Measurements from ENCODE around the gene ASB1. TPM values are rescaled to one million over a fixed set of nuclear protein-coding genes. Genes with fewer than 3 reads are reported as not detected.

The ASB1 gene
- total RNA-seq, 4 donors from 2014 or later = 7.3 to 19.4 (median 17.2) TPM

DNA sequence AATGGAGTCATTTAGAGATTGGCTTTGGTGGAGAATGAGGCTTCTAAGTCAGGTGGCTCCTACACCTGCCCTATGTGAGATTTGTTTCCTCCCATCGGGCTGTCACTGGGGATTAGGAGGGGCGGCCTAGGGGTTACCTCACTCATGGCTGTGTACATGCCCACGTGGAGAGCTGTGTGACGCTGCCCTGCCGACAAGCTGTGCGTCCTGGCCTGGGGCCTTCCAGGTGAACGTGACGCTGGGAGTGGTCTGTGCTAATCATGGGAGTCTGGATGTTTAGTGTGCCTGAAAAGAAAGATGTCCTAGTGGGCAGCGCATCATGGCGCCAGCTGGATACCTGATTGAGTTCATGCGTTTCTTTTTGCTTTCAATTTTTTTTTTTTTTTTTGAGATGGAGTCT, 14.0 kb downstream of the ASB1 start:
- TF ChIP-seq, protein P1, sequence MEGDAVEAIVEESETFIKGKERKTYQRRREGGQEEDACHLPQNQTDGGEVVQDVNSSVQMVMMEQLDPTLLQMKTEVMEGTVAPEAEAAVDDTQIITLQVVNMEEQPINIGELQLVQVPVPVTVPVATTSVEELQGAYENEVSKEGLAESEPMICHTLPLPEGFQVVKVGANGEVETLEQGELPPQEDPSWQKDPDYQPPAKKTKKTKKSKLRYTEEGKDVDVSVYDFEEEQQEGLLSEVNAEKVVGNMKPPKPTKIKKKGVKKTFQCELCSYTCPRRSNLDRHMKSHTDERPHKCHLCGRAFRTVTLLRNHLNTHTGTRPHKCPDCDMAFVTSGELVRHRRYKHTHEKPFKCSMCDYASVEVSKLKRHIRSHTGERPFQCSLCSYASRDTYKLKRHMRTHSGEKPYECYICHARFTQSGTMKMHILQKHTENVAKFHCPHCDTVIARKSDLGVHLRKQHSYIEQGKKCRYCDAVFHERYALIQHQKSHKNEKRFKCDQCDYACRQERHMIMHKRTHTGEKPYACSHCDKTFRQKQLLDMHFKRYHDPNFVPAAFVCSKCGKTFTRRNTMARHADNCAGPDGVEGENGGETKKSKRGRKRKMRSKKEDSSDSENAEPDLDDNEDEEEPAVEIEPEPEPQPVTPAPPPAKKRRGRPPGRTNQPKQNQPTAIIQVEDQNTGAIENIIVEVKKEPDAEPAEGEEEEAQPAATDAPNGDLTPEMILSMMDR (IDR thresholded peaks at IDR 0.05; ENCODE audit: low read depth) = no peak

DNA sequence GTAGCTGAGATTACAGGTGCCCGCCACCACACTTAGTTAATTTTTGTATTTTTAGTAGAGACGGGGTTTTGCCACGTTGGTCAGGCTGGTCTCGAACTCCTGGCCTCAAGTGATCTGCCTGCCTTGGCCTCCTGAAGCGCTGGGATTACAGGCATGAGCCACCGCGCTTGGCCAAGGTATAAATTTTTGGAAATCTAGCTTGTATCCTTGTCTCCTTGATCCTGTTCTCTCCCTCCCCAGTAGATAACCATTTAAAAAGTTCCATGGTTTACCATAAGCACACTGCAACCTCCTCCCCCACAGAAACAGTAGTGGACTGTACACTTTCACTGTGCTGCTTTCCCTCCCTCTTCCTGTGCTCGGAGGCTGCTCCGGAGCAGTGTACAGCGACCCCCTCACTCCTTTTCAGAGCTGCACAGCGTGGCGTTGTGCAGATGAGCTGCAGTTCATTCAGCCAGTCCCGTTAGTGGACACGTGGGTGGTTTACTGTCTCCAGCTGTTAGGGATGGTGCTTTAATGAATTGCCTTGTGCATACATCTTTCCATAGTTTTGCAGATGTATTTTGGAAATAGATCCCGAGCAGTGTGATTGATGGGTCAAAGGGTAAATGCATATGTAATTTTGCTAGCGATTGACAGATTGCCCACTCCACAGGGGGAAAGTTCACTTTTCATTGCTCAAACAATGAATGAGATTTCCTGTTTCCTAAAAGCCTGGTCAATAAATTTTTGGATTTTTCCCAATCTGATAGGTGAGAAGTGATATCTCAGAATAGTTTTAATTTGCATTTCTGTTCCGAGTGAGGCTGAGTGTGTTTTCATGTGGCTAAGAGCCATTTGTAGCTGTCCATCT, 14.8 kb downstream of the ASB1 start:
- TF ChIP-seq, protein P1 (IDR thresholded peaks at IDR 0.05; ENCODE audit: low read depth) = no peak

DNA sequence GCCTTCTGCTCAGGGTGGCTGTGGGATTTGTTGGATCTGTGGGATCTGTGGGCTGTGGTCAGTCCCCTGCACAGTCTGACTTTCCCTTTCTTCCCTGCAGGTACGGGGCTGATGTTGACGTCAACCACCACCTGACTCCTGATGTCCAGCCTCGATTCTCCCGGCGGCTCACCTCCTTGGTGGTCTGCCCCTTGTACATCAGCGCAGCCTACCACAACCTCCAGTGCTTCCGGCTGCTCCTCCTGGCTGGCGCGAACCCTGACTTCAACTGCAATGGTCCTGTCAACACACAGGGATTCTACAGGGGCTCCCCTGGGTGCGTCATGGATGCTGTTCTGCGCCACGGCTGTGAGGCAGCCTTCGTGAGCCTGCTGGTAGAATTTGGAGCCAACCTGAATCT, 17.5 kb downstream of the ASB1 start:
- TF ChIP-seq, protein P1 (IDR thresholded peaks at IDR 0.05; ENCODE audit: low read depth) = no peak

DNA sequence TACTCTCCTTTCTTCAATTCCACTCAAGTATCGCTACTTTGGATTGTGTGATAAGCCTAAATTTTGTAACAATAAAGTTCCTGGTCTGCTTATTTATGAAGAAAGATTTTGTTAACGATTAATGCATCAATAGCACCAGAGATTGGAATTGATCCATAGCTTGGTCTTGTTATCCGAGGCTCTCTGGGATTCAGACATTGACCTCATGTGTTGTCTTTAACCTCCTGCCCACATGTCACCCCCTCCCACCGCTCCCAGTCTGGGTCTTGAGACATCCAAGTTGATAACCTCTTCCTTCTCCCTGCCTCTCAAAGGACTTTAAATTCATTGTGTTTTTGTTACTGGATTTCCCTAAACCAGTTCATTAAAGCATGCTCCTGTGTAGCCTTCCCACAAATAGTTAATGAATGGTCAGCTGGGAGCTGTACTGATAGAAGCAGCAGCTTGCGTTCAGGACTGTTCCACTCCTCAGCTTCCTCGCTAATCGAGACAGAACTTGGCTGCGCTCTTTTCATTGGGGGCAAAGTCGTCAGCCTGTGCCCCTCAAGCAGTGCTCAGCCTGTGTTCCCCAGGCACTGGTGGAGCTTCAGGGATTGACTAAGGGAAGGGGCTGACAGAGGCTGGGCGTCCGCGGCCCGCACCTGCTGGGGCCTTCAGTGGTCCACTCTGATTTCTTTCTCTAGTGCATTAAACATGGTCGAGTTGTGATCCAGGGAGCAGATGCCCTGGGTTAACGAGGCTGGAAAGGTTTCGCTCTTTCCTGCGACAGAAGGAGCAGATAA, 18.9 kb downstream of the ASB1 start:
- TF ChIP-seq, protein P1 (IDR thresholded peaks at IDR 0.05; ENCODE audit: low read depth) = no peak

DNA sequence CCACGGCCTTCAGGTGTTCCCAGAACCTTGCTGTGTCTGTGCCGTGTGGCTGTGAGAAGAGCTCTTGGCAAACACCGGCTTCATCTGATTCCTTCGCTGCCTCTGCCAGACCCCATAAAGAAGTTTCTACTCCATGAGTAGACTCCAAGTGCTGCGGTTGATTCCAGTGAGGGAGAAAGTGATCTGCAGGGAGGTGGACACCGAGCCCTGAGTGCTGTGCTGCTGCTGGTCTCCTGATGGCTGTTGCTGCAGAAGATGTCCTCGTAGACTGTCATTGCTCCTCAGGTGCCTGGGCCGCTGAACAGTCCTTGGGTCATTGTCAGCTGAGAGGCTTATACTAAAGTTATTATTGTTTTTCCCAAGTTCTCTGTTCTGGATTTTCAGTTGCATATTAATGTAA, 19.6 kb downstream of the ASB1 start:
- TF ChIP-seq, protein P1 (IDR thresholded peaks at IDR 0.05; ENCODE audit: low read depth) = no peak

DNA sequence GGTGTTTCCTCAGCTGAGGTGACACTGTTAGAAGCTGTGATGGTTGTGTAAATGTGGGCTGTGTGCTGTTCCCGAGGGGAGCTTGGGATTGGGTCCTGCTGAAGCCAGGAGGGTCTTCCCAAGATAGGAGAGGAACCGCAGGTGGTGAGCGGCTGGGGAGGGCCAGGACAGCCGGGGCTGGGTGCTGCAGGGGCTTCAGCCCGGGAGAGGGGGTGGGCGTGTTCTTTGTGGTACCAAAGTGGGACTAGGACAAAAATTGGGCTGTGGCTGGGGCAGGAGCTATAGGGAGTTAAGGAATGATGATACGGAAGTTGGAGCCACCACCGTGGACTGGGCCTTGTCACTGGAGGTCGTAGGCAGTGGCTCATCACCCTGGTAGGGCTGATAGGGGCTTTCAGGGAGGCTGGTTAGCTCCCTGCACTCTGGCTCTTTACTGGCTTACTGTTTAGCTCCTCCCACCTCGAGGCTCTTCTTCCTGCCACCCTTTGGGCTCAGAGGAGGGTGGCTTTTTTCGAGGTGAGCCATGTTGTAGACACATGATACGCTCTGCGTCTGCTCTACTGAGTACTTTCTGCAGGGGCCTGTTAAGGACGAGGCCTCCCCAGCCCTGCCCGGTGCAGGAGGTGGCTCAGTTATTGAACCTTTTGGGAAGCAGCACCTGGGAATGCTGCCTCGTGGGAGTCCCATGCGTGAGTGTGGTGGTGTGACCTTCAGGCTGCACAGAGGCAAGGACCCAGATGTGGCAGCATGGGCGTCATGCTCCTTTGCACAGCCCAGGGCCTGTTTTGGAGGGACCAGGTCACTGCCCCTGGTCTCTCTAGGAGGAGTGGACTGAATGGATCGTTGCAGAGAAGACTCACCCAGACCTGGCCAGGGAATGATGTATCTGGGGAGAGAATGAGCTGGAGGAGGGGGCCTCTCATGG, 21.6 kb downstream of the ASB1 start:
- TF ChIP-seq, protein P1 (IDR thresholded peaks at IDR 0.05; ENCODE audit: low read depth) = no peak
